Effector memory CD8-positive, alpha-beta T cell (primary cell): ENCODE data around the gene SCFD1.
"Not testable (repeated sequence)": the region's sequence is repeated elsewhere in the genome, so short reads cannot be mapped to it uniquely, and the experiment has no call there.

Source experiments
- ATAC-seq: fragments of 150-1000 bp; cut with Tn5 transposase; replicated peaks from 2 replicates; pipeline ENCODE4 v1.10.0; 2021; ENCODE audit warnings: mild to moderate bottlenecking, moderate library complexity
- DNase-seq, 3 experiments: peaks; one replicate each; pipeline ENCODE4 v3.0.0; 2021
- H3K27ac Mint-ChIP-seq, 2 donors: one replicate each; pipeline ENCODE4 v1.8.0; 2022; ENCODE audit warnings: mild to moderate bottlenecking in 2 of 2, mixed read lengths in 2 of 2, moderate library complexity in 2 of 2
- H3K27me3 Mint-ChIP-seq, 2 donors: one replicate each; pipeline ENCODE4 v1.8.0; 2022; ENCODE audit warnings: mixed read lengths in 2 of 2
- H3K36me3 Mint-ChIP-seq: one replicate; pipeline ENCODE4 v1.8.0; 2022; ENCODE audit warnings: mild to moderate bottlenecking, moderate library complexity, mixed read lengths; ENCODE audit not compliant: insufficient read depth
- H3K4me1 Mint-ChIP-seq, 2 donors: one replicate each; pipeline ENCODE4 v1.8.0; 2022; ENCODE audit warnings: low read depth in 2 of 2, mixed read lengths in 2 of 2
- H3K4me3 Mint-ChIP-seq, 2 donors: one replicate each; pipeline ENCODE4 v1.8.0; 2022; ENCODE audit warnings: mild to moderate bottlenecking in 2 of 2, mixed read lengths in 2 of 2, moderate library complexity in 2 of 2
- H3K9me3 Mint-ChIP-seq, 2 donors: one replicate each; pipeline ENCODE4 v1.8.0; 2022; ENCODE audit warnings: mixed read lengths in 2 of 2

SCFD1 gene

DNA sequence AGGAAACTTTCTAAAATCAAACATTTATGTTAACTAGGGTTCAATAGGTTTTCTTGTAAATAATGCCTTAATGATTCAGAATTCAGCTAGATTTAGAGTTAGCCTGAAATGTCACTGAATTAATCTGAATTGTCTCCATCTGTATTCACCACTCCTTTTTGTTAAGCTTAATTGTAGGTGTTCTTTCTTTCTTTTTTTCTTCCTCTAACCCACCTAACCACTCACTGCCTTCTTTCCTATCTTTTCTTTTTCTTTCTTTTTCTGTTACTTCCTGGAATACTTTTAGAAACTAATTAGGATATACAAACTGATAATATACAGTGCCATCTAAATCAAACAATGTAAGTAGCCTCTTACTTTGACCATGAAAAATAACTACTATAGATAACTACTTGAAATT lies 33.2 kb upstream of the SCFD1 start:
- Mint-ChIP-seq H3K4me3 (no peak overlapping the region), H3K9me3 (peaks cover 0 to 4% of the 10 kb centered on the region in 2 donors), H3K27ac (no peak overlapping the region), H3K4me1 (peaks cover 2 to 28% of the 10 kb centered on the region in 2 donors), H3K36me3 (peaks cover 19% of the 10 kb centered on the region), H3K27me3 (no peaks in the 10 kb centered on the region)
- DNase-seq: no peak
- no peak for ATAC-seq

DNA sequence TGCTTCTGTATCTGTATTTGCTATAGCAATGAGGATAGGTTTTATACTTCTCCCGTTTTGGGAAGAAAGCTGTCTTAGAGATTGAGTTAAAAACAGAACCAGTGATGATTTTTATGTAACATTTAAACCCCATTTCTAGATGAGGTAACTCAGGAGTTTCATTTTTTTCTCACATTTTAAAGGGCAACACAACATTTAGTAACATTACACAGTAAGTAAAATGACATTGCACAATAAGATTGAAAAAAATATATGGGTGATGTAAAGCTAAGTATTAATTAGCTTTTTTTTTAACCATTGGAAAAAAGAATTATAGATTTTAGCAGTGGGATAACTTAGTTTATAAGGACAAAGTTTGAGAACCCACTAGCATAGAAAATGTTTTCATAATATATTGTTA lies 25.2 kb upstream of the SCFD1 start:
- Mint-ChIP-seq H3K27ac (peak overlapping the region in 1 of 2 donors; percentile 42), H3K4me3 (no peak overlapping the region), H3K36me3 (peaks cover 40% of the 10 kb centered on the region), H3K4me1 (peaks cover 0 to 6% of the 10 kb centered on the region in 2 donors), H3K27me3 (no peaks in the 10 kb centered on the region), H3K9me3 (no peaks in the 10 kb centered on the region)
- ATAC-seq: no peak
- DNase-seq: no peak

DNA sequence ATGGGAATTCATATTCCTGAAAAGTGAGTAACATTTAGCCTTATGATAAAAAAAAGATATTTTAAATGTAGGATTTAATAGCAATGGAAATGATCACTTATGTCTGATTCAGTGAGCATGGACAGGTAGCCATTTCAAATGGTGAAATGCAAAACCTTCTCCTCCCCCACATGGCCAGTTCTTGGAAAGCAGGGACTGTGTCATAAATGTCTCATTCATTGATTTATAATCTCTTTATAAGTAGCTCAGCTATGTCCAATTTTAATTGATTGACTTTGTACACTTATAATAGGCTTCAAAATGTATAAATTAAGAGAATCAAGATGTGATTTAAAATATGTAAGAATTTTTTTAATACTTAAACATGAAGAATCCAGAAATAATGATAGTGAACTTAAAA lies 24.6 kb upstream of the SCFD1 start:
- H3K36me3 Mint-ChIP-seq: peaks cover 45% of the 10 kb centered on the region
- no peaks in the 10 kb centered on the region for H3K27me3 Mint-ChIP-seq
- ATAC-seq (no peak), DNase-seq (no peak)
- no peaks in the 10 kb centered on the region for H3K9me3 Mint-ChIP-seq
- H3K4me3 Mint-ChIP-seq: no peak overlapping the region
- H3K27ac Mint-ChIP-seq: peak overlapping the region in 1 of 2 donors; percentile 42
- H3K4me1 Mint-ChIP-seq: peaks cover 0 to 6% of the 10 kb centered on the region in 2 donors

DNA sequence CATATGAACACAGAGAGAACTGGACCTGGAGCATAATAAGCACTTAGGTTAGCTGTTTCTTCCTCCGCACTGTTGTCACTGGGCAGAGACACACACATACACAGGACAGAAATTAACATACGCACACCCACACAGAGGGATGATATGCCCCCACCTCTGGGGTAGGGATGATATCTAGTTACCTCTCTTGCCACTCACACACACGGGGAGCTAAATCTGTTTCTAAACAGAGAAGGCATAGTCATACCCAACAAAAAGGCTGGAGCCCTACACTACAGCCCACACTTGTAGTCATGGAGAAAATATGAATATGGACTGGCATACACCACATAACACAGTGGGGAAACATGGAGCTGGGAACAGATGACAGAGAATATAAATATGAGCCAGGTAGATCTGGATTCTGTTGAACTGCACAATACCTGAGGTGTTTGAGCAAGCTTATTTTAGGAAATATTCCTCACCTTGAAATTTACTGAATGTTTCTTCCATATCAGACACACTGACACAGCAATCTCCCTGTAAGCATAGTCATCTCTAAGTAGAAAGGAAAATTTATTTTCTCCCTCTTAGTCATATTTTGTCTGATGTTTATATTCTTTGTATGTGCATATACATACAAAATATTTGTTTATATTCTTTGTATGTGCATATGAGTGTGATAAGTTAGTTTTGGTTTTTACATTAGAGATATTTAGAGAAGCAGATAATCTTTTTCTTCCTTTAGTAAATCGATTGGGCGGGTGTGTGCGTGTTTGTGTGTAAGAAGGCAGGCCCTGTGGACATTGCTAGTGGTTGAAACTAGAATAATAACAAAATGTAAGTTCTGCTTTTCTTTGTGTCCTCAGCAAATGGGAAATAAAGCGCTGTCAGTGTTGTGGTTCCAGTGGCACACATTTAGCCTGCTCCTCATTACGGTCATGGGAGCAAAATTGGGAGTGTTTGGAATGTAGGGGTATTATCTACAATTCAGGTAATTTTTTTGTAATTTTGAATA lies 20.9 kb upstream of the SCFD1 start:
- Mint-ChIP-seq H3K27ac (peak overlapping the region in 1 of 2 donors; percentile 1), H3K27me3 (no peaks in the 10 kb centered on the region), H3K9me3 (no peaks in the 10 kb centered on the region), H3K36me3 (peaks cover 60% of the 10 kb centered on the region), H3K4me3 (no peak overlapping the region), H3K4me1 (peaks cover 0 to 4% of the 10 kb centered on the region in 2 donors)
- no peak for ATAC-seq
- DNase-seq: no peak

DNA sequence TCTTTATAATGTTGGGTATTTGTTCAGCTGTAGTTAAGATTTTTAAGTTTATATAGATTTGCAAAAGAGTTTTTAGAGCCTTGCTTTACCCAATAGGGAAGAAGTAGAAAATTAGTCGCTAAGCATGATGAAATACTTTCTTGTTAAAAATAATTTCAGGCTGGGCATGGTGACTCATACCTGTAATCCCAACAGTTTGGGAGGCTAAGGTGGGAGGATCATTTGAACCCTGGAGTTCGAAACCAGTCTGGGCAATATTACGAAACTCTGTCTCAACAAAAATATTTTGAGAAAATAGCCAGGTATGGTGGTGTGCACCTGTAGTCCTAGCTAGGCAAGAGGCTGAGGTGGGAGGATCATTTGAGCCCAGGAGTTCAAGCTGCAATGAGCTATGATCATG lies 18.7 kb upstream of the SCFD1 start:
- DNase-seq: no peak

DNA sequence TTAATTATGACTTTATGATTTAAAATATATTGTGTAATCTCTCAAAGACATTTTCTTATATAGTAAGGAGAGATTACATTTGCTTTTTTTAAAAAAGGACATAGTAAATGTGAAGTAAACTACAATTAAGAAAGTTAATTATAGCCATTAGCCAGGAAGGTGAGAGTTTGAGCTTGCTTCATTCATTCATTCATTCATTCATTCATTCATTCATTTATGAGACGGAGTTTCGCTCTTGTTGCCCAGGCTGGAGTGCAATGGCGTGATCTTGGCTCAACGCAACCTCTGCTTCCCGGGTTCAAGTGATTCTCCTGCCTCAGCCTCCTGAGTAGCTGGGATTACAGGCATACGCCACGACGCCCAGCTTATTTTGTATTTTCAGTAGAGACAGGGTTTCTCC lies 17.4 kb upstream of the SCFD1 start:
- peaks cover 47% of the 10 kb centered on the region for H3K36me3 Mint-ChIP-seq
- DNase-seq, H3K4me1 Mint-ChIP-seq, H3K27me3 Mint-ChIP-seq, H3K27ac Mint-ChIP-seq, H3K4me3 Mint-ChIP-seq, H3K9me3 Mint-ChIP-seq, ATAC-seq: not testable (repeated sequence)

More for the DNA sequence above, 18.7 kb upstream of the SCFD1 start:
- Mint-ChIP-seq H3K4me3 (no peak overlapping the region), H3K27me3 (no peaks in the 10 kb centered on the region), H3K4me1 (no peaks in the 10 kb centered on the region), H3K9me3 (no peaks in the 10 kb centered on the region), H3K27ac (no peak overlapping the region), H3K36me3 (peaks cover 55% of the 10 kb centered on the region)
- ATAC-seq: no peak

DNA sequence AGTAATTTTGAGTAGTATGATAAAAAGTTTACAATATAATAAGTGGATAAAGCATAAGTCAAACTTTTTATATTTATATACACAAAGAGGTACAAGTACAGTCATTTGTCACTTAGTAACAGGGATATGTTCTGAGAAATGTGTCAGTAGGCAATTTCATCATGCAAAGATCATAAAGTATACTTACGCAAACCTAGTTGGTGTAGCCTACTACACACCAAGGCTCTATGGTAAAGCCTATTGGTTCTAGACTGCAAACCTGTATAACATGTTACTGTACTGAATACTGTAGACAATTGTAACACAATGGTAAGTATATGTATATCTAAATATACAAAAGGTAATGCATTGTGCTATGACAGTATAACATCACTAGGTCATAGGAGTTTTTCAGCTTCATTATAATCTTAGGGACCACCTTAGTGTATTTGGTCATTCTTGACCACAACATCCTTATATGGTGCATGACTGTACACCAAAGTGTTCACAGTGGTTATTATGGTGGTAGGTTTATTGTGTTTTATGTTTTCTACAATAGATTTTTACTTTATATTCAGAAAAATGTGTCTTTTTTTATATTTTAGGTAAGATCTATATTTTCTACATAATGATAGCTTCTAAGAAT lies 14.9 kb upstream of the SCFD1 start:
- Mint-ChIP-seq H3K27ac (no peak overlapping the region), H3K4me1 (no peaks in the 10 kb centered on the region), H3K4me3 (no peak overlapping the region), H3K9me3 (no peaks in the 10 kb centered on the region), H3K36me3 (peaks cover 38% of the 10 kb centered on the region), H3K27me3 (no peaks in the 10 kb centered on the region)
- ATAC-seq (peak; percentile 26), DNase-seq (no peak)

DNA sequence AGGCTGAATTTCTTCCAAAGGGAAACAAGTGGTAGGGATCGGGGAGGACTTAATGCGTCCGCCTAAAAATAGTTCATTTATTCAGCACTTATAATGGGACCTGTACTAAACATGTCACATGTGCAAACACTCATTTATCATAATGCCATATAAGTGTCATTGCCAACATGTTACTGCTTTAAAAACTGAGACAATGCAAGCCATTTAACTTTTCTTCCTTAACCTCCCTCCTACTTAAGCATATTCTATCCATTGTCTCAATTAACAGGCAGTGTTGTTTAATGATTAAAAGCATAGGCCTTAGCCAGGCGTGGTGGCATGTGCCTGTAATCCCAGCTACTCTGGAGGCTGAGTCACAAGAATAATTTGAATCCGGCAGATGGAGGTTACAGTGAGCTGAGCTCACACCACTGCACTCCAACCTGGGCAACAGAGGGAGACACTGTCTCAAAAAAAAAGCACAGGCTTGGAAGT lies 13.5 kb upstream of the SCFD1 start:
- Mint-ChIP-seq H3K9me3 (no peaks in the 10 kb centered on the region), H3K4me1 (no peaks in the 10 kb centered on the region), H3K27ac (peak overlapping the region in 1 of 2 donors; percentile 22), H3K27me3 (no peaks in the 10 kb centered on the region), H3K4me3 (no peak overlapping the region), H3K36me3 (peaks cover 27% of the 10 kb centered on the region)
- DNase-seq (no peak), ATAC-seq (no peak)

DNA sequence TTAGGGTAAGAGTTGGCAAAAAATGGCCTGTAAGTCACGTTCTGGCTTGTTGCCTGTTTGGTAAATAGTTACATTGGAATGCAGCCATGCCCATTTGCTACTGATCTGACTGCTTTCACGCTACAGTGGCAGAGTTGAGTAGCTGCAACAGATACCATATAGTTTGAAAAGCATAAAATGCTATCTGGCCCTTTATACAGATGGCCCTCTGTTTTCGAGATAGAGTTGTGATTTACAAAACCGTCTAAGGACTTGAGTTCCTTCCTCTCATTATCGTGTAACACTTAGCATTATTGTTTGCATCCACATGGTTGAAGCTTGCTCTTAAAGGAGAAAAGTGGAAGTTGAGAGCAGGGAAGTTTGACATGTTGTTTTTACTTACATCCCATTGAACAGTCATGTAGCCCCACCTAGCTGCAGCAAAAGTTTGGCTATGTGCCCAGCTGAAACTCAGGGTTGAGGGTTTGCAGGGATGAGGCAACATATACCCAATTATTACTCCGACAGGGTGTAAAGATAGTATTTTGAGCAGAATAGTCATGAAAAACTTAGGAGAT lies 11.3 kb upstream of the SCFD1 start:
- no peak overlapping the region for H3K4me3 Mint-ChIP-seq

DNA sequence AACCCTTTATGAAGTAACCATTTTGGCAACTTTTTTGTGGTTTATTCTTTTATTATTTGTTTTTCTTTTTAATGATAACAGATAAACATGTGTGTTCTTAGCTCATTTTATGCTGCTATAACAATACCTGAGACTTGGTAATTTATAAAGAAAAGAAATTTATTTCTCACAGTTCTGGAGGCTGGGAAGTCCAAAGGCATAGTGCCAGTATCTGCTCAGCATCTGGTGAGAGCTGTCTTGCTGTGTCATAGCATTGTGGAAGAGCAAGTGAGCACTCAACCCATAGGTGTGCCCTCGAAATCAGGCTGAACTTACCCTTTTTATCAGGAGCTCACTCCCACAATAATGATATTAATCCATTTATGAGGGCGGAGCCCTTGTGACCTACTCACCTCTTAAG lies 8.0 kb upstream of the SCFD1 start:
- ATAC-seq: no peak
- Mint-ChIP-seq H3K36me3 (peaks cover 15% of the 10 kb centered on the region), H3K4me3 (no peak overlapping the region), H3K4me1 (no peaks in the 10 kb centered on the region), H3K27ac (no peak overlapping the region), H3K27me3 (no peaks in the 10 kb centered on the region), H3K9me3 (no peaks in the 10 kb centered on the region)
- no peak for DNase-seq

More for the DNA sequence above, 11.3 kb upstream of the SCFD1 start:
- DNase-seq (no peak), ATAC-seq (no peak)
- H3K27me3 Mint-ChIP-seq: no peaks in the 10 kb centered on the region
- peaks cover 22% of the 10 kb centered on the region for H3K36me3 Mint-ChIP-seq
- H3K27ac Mint-ChIP-seq: no peak overlapping the region
- no peaks in the 10 kb centered on the region for H3K9me3 Mint-ChIP-seq
- no peaks in the 10 kb centered on the region for H3K4me1 Mint-ChIP-seq

DNA sequence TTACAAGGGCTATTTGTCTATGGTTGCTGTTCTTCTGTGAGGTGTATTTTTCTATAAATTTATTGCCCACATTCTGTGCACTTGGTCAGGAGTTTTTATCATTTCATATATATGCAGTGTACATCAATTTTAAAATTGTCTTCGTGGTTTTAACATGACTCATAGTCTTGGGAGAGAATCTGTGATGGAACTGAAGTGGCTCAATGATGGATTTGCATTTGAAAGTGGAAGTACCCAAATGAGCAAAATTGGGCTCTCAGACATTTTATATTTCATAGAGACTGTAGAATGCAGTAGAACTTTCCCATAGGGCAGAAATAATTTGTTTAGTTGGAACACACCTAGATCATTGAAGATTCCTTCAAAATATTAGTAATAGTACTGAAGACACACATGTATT lies 1.9 kb upstream of the SCFD1 start:
- DNase-seq (no peak), ATAC-seq (no peak)
- H3K4me3 Mint-ChIP-seq: peak overlapping the region in 1 of 2 donors; percentile 20

DNA sequence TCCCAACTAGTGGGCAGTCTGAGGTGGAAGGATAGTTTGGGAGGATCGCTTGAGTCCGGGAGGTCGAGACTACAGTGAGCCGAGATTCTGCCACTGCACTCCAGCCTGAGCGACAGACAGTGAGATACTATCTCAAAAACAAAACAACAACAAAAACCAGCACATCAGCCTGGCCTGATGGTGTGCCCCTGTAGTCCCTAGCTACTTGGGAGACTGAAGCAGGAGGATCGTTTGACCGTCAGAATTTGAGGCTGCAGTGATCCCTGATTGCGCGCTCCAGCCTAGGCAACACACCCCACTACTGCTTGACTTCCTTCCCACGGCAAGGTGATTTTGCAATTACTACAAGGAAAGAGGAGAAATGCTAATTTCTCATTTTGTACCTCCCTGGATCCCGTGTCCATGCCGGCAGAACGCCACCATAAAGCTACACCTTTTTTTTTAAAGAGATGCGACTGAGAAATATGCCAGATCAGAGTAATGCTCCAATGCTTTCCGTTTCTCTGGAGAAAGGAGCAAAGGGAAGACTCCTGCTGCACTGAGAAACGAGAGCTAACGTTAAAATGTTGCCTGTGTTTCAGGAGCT lies 672 bp upstream of the SCFD1 start:
- H3K27me3 Mint-ChIP-seq: no peaks in the 10 kb centered on the region
- peak in 2 of 3 experiments; percentile 0 to 11 for DNase-seq
- ATAC-seq: peak; percentile 12
- peaks cover 14% of the 10 kb centered on the region for H3K36me3 Mint-ChIP-seq
- H3K9me3 Mint-ChIP-seq: no peaks in the 10 kb centered on the region
- peak overlapping the region; percentile 91 to 98 for H3K4me3 Mint-ChIP-seq
- H3K4me1 Mint-ChIP-seq: peaks cover 20% of the 10 kb centered on the region in 2 donors
- H3K27ac Mint-ChIP-seq: peak overlapping the region; percentile 95 to 97

More for the DNA sequence above, 1.9 kb upstream of the SCFD1 start:
- H3K27ac Mint-ChIP-seq: no peak overlapping the region
- peaks cover 18 to 20% of the 10 kb centered on the region in 2 donors for H3K4me1 Mint-ChIP-seq
- no peaks in the 10 kb centered on the region for H3K27me3 Mint-ChIP-seq
- no peaks in the 10 kb centered on the region for H3K9me3 Mint-ChIP-seq
- H3K36me3 Mint-ChIP-seq: peaks cover 13% of the 10 kb centered on the region

DNA sequence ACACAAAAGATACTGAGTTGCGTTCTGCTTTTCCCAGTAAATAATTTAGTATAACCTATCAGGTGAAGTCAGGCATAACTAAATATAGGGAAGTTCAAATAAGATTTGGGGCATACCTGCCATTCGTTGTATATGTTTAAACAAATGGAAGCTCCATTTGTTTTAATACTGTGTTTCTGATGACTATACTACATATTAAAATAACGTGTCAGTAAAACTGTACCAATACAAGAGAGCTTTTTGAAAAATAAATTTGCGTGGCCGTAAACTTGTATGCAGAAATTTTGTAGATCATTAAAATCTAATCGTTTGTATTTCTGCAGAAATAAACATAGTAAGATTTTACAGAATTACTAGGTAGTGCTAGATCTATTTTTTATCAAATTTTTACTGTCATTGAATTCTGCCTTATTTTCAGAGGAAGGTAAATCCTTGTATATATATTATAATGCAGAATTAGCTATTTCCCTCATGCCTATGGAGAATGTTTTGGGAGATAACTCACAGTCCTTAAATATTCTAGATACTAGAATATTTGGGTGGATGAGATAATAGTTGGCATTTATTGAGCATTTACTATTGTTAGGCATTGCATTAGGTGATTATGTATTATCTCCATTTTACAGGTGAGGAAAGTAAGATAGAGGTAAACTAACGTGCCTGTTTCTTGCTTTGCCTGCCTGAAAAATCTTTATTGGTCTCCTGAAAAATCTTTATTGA lies 1.5 kb downstream of the SCFD1 start:
- H3K36me3 Mint-ChIP-seq: peaks cover 21% of the 10 kb centered on the region
- DNase-seq (no peak), ATAC-seq (no peak)
- H3K9me3 Mint-ChIP-seq: no peaks in the 10 kb centered on the region
- H3K27ac Mint-ChIP-seq: peak overlapping the region in 1 of 2 donors; percentile 95
- H3K4me3 Mint-ChIP-seq: peak overlapping the region; percentile 91 to 98
- no peaks in the 10 kb centered on the region for H3K27me3 Mint-ChIP-seq
- H3K4me1 Mint-ChIP-seq: peaks cover 25 to 29% of the 10 kb centered on the region in 2 donors
